GM10248 (cell line): Measurements from ENCODE around the gene PHLDA1.
"Not testable (repeated sequence)": the region's sequence is repeated elsewhere in the genome, so short reads cannot be mapped to it uniquely, and the experiment has no call there.

ENCODE experiments used
- CTCF ChIA-PET: fragments of 300-600 bp; sonication (Branson Sonifier 250); formaldehyde crosslinking; extraction: SDS; loops from one replicate; lab custom pipeline; 2021; ENCODE audit warnings: antibody characterized with exemption; lab: Yijun Ruan, JAX
- POLR2A ChIA-PET: fragments of 350-650 bp; sonication (Branson Sonifier 250); formaldehyde crosslinking; extraction: SDS; loops from one replicate; lab custom pipeline; 2020; ENCODE audit warnings: antibody characterized with exemption; lab: Yijun Ruan, JAX
- DNase-seq: peaks from one replicate; pipeline ENCODE4 v3.0.0; 2012; ENCODE audit errors: extremely low spot score
- TF ChIP-seq, protein P1 (sequence below): IDR thresholded peaks from 2 replicates; pipeline ENCODE4 v1.5.1; 2012; ENCODE audit warnings: mild to moderate bottlenecking, low read depth; ENCODE audit errors: extremely low read depth, missing control alignments, control extremely low read depth

Gene PHLDA1

DNA sequence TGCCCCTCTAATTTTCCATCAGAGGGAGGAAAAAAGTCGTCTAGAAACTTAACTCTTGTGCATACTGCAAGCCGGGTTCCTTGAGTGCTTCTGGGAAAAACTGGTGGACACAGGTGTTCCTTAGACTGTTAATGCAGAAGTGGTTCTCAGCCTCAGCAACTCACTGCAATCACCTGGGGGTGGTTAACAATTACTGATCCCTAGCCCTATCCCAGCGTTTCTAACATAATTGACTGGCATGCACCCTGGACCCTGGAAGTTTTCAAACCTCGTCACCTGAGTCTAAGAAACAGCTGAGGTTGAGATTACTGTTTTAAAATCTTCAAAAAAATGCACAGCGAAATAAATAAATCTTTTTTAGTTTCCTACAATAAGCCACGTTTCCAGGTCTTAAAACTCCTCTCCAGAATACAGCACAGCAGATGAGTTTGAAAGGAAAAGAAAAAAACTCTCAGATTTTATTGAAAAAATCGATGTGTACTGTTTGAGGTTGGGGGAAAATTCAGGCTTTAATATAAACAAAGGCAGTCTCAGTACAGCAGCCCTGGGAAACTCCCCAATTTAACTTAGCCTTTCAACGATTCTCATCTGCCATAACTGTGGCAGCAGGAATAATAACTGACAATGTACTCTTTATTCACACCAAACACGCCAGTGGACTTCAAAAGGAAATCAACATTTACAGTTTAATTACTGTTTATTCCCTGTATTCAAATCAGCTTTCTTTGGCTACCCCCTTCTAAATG is 45.4 kb downstream of the PHLDA1 start:
- no peak for DNase-seq
- ChIA-PET CTCF (interaction anchor here (1.3 to 1.8 kb wide), 3 partner anchors 11 to 62 kb away, joined by 3 to 4 read pairs (median 3); no protein-coding TSS in a partner anchor), POLR2A (no interaction called here)
- TF ChIP-seq, protein P1, sequence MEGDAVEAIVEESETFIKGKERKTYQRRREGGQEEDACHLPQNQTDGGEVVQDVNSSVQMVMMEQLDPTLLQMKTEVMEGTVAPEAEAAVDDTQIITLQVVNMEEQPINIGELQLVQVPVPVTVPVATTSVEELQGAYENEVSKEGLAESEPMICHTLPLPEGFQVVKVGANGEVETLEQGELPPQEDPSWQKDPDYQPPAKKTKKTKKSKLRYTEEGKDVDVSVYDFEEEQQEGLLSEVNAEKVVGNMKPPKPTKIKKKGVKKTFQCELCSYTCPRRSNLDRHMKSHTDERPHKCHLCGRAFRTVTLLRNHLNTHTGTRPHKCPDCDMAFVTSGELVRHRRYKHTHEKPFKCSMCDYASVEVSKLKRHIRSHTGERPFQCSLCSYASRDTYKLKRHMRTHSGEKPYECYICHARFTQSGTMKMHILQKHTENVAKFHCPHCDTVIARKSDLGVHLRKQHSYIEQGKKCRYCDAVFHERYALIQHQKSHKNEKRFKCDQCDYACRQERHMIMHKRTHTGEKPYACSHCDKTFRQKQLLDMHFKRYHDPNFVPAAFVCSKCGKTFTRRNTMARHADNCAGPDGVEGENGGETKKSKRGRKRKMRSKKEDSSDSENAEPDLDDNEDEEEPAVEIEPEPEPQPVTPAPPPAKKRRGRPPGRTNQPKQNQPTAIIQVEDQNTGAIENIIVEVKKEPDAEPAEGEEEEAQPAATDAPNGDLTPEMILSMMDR: no peak

DNA sequence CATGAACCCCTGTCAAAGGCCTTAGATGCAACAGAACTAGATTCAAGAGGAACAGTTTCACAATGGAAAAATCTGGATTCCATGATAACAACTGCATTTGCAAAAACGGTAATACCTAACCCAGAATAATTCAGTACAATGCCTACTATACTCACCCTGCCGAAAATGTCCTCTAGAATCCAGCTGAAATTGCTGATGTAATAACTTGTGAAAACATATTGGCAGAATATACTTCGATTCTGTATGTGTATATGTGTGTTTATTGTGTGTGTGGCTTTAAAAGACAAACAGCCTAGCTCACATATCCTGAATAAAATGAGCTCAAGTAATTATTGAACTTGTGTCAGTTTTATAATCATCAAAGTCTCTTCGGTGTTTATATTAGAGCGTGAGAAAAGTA is 46.0 kb downstream of the PHLDA1 start:
- POLR2A ChIA-PET: no interaction called here
- DNase-seq: no peak
- TF ChIP-seq, protein P1: no peak
- CTCF ChIA-PET: interaction anchor here (1.0 to 1.8 kb wide), 4 partner anchors 11 to 72 kb away, joined by 3 to 5 read pairs (median 4); no protein-coding TSS in a partner anchor

DNA sequence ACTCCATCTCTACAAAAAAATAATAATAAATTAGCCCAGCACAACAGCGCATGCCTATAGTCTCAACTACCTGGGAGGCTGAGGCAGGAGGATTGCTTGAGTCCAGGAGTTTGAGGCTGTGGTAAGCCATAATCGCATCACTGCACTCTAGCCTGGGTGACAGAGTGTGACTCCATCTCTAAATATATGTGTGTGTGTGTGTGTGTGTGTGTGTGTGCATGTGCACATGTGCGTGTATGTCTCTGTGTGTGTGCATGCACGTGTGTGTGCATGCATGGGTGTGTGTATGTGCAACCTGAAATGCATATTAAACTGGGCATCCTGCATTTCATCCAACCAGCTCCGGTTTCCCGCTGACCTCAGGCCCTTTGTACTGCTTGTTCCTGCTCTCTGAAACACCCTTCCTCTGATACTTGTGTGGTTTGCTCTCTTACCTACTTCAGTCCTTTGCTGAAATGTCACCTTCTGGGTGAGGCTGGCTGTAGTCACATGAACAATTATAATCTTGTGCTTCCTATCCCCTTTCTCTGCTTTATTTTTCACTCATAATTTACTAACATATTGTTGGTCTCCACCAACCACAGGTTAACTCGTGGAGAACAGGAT is 46.9 kb downstream of the PHLDA1 start:
- TF ChIP-seq, protein P1: no peak
- ChIA-PET CTCF (interaction anchor here (1.0 to 1.8 kb wide), 3 partner anchors 10 to 71 kb away, joined by 4 to 5 read pairs (median 4); no protein-coding TSS in a partner anchor), POLR2A (no interaction called here)
- no peak for DNase-seq

DNA sequence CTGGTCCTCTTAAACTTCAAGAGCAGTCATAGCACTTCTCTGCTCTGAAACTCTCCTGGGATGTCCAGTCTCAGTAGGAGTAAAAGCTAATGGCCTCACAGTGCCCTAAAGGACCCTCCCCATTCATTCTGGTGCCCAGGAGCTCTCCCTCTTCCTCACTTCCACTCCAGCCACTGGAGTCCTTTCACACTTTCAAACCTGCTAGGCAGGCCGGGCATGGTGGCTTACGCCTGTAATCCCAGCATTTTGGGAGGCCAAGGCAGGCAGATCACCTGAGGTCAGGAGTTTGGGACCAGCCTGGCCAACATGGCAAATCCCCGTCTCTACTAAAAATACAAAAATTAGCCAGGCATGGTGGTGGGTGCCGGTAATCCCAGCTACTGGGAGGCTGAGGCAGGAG is 47.7 kb downstream of the PHLDA1 start:
- DNase-seq, POLR2A ChIA-PET: not testable (repeated sequence)
- CTCF ChIA-PET: interaction anchor here (1.4 kb wide), 1 partner anchor 499 kb away, joined by 4 read pairs; no protein-coding TSS in a partner anchor

DNA sequence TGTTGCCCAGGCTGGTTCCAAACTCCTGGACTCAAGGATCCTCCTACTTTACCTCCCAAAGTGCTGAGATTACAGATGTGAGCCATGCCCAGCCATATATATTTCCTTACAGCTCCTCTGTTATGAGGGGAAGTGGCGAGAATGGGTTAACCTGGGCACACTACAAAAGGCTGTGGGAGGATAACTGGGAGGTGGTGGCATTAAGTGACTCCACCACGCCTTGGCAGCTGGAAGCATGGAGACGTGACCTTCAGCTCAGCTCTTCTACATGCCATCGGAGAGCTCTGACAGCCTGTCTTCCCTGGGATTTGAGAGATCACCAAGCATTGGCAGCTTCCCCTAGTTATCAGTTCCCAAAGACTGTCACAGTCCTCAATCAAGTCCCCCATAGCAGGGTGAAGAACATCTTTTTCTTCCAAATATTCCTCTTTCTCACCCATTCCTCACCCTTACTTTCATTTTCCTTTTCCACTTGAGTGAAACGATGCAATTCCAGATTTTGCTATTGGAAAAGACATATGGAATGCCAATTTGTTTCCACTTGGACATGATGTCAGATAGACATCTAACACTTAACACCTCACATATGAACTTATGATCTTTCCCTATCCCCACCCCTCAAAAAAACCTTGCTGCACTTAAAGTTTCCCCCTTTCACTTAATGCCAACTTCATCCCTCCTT is 48.5 kb downstream of the PHLDA1 start:
- TF ChIP-seq, protein P1: no peak
- POLR2A ChIA-PET: interaction anchor here (0.5 kb wide), 1 partner anchor 49 kb away, joined by 3 read pairs; no protein-coding TSS in a partner anchor
- CTCF ChIA-PET: interaction anchor here (1.4 kb wide), 1 partner anchor 498 kb away, joined by 4 read pairs; no protein-coding TSS in a partner anchor
- no peak for DNase-seq

DNA sequence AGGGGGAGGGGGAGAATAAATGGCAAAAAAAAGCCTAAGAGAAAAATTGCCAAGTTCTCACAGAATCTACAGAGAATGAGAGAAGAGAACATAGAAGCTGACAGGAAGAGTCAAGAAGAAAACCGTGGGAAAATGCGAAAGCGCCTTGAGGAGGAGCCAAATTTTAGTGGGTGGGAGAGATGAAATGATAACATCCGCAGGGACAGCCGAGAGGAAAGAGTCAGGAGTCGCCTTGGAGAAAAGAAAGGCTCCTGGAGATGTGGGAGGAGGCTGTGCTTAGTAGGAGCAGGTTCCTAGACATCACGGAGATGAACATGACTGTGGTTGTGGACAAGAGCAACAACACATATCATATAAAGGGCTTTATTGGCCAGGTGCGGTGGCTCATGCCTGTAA is 49.4 kb downstream of the PHLDA1 start:
- ChIA-PET POLR2A (interaction anchor here (1.3 kb wide), 1 partner anchor 49 kb away, joined by 4 read pairs; the partner anchor contains the start of gene PHLDA1), CTCF (interaction anchor here (0.8 to 1.3 kb wide), 2 partner anchors 29 to 55 kb away, joined by 3 to 4 read pairs; no protein-coding TSS in a partner anchor)
- TF ChIP-seq, protein P1: no peak
- no peak for DNase-seq
